Keratinocyte (primary cell): Measurements from ENCODE around the gene KSR2.

ENCODE experiments used
- EZH2 ChIP-seq: IDR thresholded peaks from one replicate; pipeline ENCODE4 v1.6.1; 2012; ENCODE audit warnings: inconsistent platforms, mild to moderate bottlenecking, low read length, moderate library complexity
- TF ChIP-seq, protein P1 (sequence below), 3 experiments: IDR thresholded peaks in 1 of 3; conservative IDR thresholded peaks in 1 of 3; optimal IDR thresholded peaks in 1 of 3; 2 replicates in 2 of 3; 3 replicates in 1 of 3; pipeline versions ENCODE3 to v1.5.1; 2011; ENCODE audit warnings: low read length in 3 of 3, mild to moderate bottlenecking in 3 of 3, moderate library complexity in 2 of 3, control low read depth in 1 of 3, inconsistent platforms in 1 of 3; ENCODE audit not compliant: insufficient read depth in 2 of 3; ENCODE audit errors: extremely low read depth in 1 of 3

DNA sequence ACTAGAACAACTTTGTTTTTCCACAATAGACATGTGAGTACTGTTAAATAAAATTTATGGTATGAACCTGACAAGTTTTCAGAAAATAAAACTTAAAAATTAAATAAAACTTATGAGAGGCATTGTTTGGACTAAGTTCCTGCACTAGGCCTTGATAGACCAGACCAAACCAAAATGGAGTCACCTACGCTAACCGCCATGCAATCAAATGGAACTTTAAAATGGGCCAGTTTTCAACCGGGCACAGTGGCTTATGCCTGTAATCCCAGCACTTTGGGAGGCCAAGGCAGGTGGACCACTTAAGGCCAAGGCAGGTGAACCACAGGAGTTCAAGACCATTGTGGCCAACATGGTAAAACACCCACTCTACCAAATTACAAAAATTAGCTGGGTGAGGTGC, 42.6 kb upstream of the KSR2 start:
- TF ChIP-seq, protein P1, sequence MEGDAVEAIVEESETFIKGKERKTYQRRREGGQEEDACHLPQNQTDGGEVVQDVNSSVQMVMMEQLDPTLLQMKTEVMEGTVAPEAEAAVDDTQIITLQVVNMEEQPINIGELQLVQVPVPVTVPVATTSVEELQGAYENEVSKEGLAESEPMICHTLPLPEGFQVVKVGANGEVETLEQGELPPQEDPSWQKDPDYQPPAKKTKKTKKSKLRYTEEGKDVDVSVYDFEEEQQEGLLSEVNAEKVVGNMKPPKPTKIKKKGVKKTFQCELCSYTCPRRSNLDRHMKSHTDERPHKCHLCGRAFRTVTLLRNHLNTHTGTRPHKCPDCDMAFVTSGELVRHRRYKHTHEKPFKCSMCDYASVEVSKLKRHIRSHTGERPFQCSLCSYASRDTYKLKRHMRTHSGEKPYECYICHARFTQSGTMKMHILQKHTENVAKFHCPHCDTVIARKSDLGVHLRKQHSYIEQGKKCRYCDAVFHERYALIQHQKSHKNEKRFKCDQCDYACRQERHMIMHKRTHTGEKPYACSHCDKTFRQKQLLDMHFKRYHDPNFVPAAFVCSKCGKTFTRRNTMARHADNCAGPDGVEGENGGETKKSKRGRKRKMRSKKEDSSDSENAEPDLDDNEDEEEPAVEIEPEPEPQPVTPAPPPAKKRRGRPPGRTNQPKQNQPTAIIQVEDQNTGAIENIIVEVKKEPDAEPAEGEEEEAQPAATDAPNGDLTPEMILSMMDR (optimal IDR thresholded peaks at IDR 0.05 in 1 of 3, IDR thresholded peaks at IDR 0.05 in 1 of 3, conservative IDR thresholded peaks at IDR 0.05 in 1 of 3; ENCODE audit: extremely low read depth in 1 of 3, insufficient read depth in 2 of 3, low read length in 3 of 3) = no peak
- no peak for TF ChIP-seq EZH2
